Measurements from ENCODE around the gene HHAT. TPM values are rescaled to one million over a fixed set of nuclear protein-coding genes. Genes with fewer than 3 reads are reported as not detected.

Gene HHAT
- total RNA-seq, 2 donors from 2014 or later: 1.2 to 1.5 TPM

- ATAC-seq (replicated peaks in 1 of 2): no peak
- no peaks in the 10 kb centered on the region for H3K4me1 Mint-ChIP-seq (ENCODE audit: low read depth)
Observed at GRCh38 chr1:210554382-210554781, 225.7 kb downstream of the HHAT start.

GRCh38 chr1:210556475-210556874 is 227.8 kb downstream of the HHAT start:
- ATAC-seq (replicated peaks in 1 of 2): no peak
- Mint-ChIP-seq H3K4me1 (ENCODE audit: low read depth) (no peaks in the 10 kb centered on the region), H3K9me3 (peaks cover 0 to 2% of the 10 kb centered on the region in 2 donors), H3K4me3 (no peak overlapping the region), H3K27me3 (ENCODE audit: low read depth) (peaks cover 6% of the 10 kb centered on the region), H3K36me3 (ENCODE audit: insufficient read depth in 2 of 2) (no peaks in the 10 kb centered on the region), H3K27ac (no peak overlapping the region)
- no peak for DNase-seq

More at GRCh38 chr1:210554382-210554781, 225.7 kb downstream of the HHAT start:
- no peaks in the 10 kb centered on the region for H3K36me3 Mint-ChIP-seq (ENCODE audit: insufficient read depth in 2 of 2)
- no peak for DNase-seq
- peaks cover 6% of the 10 kb centered on the region for H3K27me3 Mint-ChIP-seq (ENCODE audit: low read depth)
- H3K9me3 Mint-ChIP-seq: peaks cover 0 to 2% of the 10 kb centered on the region in 2 donors
- H3K4me3 Mint-ChIP-seq: no peak overlapping the region
- H3K27ac Mint-ChIP-seq: no peak overlapping the region

GRCh38 chr1:210557426-210558077 is 228.8 kb downstream of the HHAT start:
- Mint-ChIP-seq H3K4me1 (ENCODE audit: low read depth) (no peaks in the 10 kb centered on the region), H3K27me3 (ENCODE audit: low read depth) (peaks cover 6% of the 10 kb centered on the region), H3K27ac (no peak overlapping the region), H3K4me3 (no peak overlapping the region), H3K36me3 (ENCODE audit: insufficient read depth in 2 of 2) (no peaks in the 10 kb centered on the region), H3K9me3 (no peaks in the 10 kb centered on the region)
- DNase-seq (no peak), ATAC-seq (replicated peaks in 1 of 2) (no peak)

GRCh38 chr1:210558302-210558701 is 229.6 kb downstream of the HHAT start:
- no peak overlapping the region for H3K4me3 Mint-ChIP-seq
- H3K36me3 Mint-ChIP-seq (ENCODE audit: insufficient read depth in 2 of 2): no peaks in the 10 kb centered on the region
- no peaks in the 10 kb centered on the region for H3K9me3 Mint-ChIP-seq
- DNase-seq: no peak
- no peaks in the 10 kb centered on the region for H3K4me1 Mint-ChIP-seq (ENCODE audit: low read depth)
- no peak for ATAC-seq (replicated peaks in 1 of 2)
- H3K27ac Mint-ChIP-seq: no peak overlapping the region
- H3K27me3 Mint-ChIP-seq (ENCODE audit: low read depth): peaks cover 10% of the 10 kb centered on the region

GRCh38 chr1:210565306-210565705 is 236.6 kb downstream of the HHAT start:
- Mint-ChIP-seq H3K4me3 (no peak overlapping the region), H3K4me1 (ENCODE audit: low read depth) (peaks cover 4% of the 10 kb centered on the region), H3K27me3 (ENCODE audit: low read depth) (peaks cover 6% of the 10 kb centered on the region), H3K9me3 (no peaks in the 10 kb centered on the region), H3K36me3 (ENCODE audit: insufficient read depth in 2 of 2) (no peaks in the 10 kb centered on the region), H3K27ac (no peak overlapping the region)
- ATAC-seq (replicated peaks in 1 of 2) (no peak), DNase-seq (no peak)

GRCh38 chr1:210568631-210569030 is 239.9 kb downstream of the HHAT start:
- no peak overlapping the region for H3K4me3 Mint-ChIP-seq
- no peak for DNase-seq
- H3K9me3 Mint-ChIP-seq: no peaks in the 10 kb centered on the region
- peaks cover 4% of the 10 kb centered on the region for H3K4me1 Mint-ChIP-seq (ENCODE audit: low read depth)
- H3K27ac Mint-ChIP-seq: no peak overlapping the region
- no peak for ATAC-seq (replicated peaks in 1 of 2)
- H3K36me3 Mint-ChIP-seq (ENCODE audit: insufficient read depth in 2 of 2): no peaks in the 10 kb centered on the region
- no peaks in the 10 kb centered on the region for H3K27me3 Mint-ChIP-seq (ENCODE audit: low read depth)

- Mint-ChIP-seq H3K27ac (no peak overlapping the region), H3K36me3 (ENCODE audit: insufficient read depth in 2 of 2) (no peaks in the 10 kb centered on the region), H3K4me1 (ENCODE audit: low read depth) (peaks cover 4% of the 10 kb centered on the region), H3K9me3 (no peaks in the 10 kb centered on the region), H3K27me3 (ENCODE audit: low read depth) (no peaks in the 10 kb centered on the region), H3K4me3 (no peak overlapping the region)
- DNase-seq: no peak
- no peak for ATAC-seq (replicated peaks in 1 of 2)
Observed at GRCh38 chr1:210570116-210570515, 241.4 kb downstream of the HHAT start.

GRCh38 chr1:210571356-210572284 is 242.9 kb downstream of the HHAT start:
- H3K36me3 Mint-ChIP-seq (ENCODE audit: insufficient read depth in 2 of 2): no peaks in the 10 kb centered on the region
- ATAC-seq (replicated peaks in 1 of 2) (no peak), DNase-seq (no peak)
- H3K4me1 Mint-ChIP-seq (ENCODE audit: low read depth): peaks cover 4% of the 10 kb centered on the region
- no peak overlapping the region for H3K4me3 Mint-ChIP-seq
- no peaks in the 10 kb centered on the region for H3K27me3 Mint-ChIP-seq (ENCODE audit: low read depth)
- no peaks in the 10 kb centered on the region for H3K9me3 Mint-ChIP-seq
- H3K27ac Mint-ChIP-seq: no peak overlapping the region

- no peaks in the 10 kb centered on the region for H3K27me3 Mint-ChIP-seq (ENCODE audit: low read depth)
- peaks cover 0 to 2% of the 10 kb centered on the region in 2 donors for H3K9me3 Mint-ChIP-seq
- H3K27ac Mint-ChIP-seq: no peak overlapping the region
- H3K36me3 Mint-ChIP-seq (ENCODE audit: insufficient read depth in 2 of 2): peaks cover 0 to 1% of the 10 kb centered on the region in 2 donors
- ATAC-seq (replicated peaks in 1 of 2) (no peak), DNase-seq (no peak)
- no peak overlapping the region for H3K4me3 Mint-ChIP-seq
- peaks cover 3% of the 10 kb centered on the region for H3K4me1 Mint-ChIP-seq (ENCODE audit: low read depth)
Observed at GRCh38 chr1:210573141-210573540, 244.4 kb downstream of the HHAT start.

- Mint-ChIP-seq H3K9me3 (no peaks in the 10 kb centered on the region), H3K27me3 (ENCODE audit: low read depth) (no peaks in the 10 kb centered on the region), H3K4me3 (no peak overlapping the region), H3K4me1 (ENCODE audit: low read depth) (peaks cover 10% of the 10 kb centered on the region), H3K27ac (no peak overlapping the region), H3K36me3 (ENCODE audit: insufficient read depth in 2 of 2) (peaks cover 0 to 1% of the 10 kb centered on the region in 2 donors)
- no peak for DNase-seq
- no peak for ATAC-seq (replicated peaks in 1 of 2)
Observed at GRCh38 chr1:210582205-210582970, 253.7 kb downstream of the HHAT start.

- DNase-seq (peak; percentile 82 to 84), ATAC-seq (replicated peaks in 1 of 2) (peak; percentile 94 to 97)
- Mint-ChIP-seq H3K27ac (no peak overlapping the region), H3K4me1 (ENCODE audit: low read depth) (peaks cover 10% of the 10 kb centered on the region), H3K4me3 (no peak overlapping the region), H3K9me3 (no peaks in the 10 kb centered on the region), H3K36me3 (ENCODE audit: insufficient read depth in 2 of 2) (no peaks in the 10 kb centered on the region), H3K27me3 (ENCODE audit: low read depth) (no peaks in the 10 kb centered on the region)
Observed at GRCh38 chr1:210584439-210585113, 255.9 kb downstream of the HHAT start.

GRCh38 chr1:210586771-210587170 is 258.1 kb downstream of the HHAT start:
- H3K27ac Mint-ChIP-seq: no peak overlapping the region
- DNase-seq (no peak), ATAC-seq (replicated peaks in 1 of 2) (no peak)
- H3K4me1 Mint-ChIP-seq (ENCODE audit: low read depth): peaks cover 8% of the 10 kb centered on the region
- H3K36me3 Mint-ChIP-seq (ENCODE audit: insufficient read depth in 2 of 2): peaks cover 0 to 2% of the 10 kb centered on the region in 2 donors
- H3K9me3 Mint-ChIP-seq: peaks cover 0 to 6% of the 10 kb centered on the region in 2 donors
- H3K27me3 Mint-ChIP-seq (ENCODE audit: low read depth): no peaks in the 10 kb centered on the region
- H3K4me3 Mint-ChIP-seq: no peak overlapping the region
